ENCODE data around the gene ANKS1A. TPM values are rescaled to one million over a fixed set of nuclear protein-coding genes. Genes with fewer than 3 reads are reported as not detected.

Gene ANKS1A
- total and polyA plus RNA-seq, 10 donors, result 5.1 to 68.9 (median 45.6) TPM

DNA sequence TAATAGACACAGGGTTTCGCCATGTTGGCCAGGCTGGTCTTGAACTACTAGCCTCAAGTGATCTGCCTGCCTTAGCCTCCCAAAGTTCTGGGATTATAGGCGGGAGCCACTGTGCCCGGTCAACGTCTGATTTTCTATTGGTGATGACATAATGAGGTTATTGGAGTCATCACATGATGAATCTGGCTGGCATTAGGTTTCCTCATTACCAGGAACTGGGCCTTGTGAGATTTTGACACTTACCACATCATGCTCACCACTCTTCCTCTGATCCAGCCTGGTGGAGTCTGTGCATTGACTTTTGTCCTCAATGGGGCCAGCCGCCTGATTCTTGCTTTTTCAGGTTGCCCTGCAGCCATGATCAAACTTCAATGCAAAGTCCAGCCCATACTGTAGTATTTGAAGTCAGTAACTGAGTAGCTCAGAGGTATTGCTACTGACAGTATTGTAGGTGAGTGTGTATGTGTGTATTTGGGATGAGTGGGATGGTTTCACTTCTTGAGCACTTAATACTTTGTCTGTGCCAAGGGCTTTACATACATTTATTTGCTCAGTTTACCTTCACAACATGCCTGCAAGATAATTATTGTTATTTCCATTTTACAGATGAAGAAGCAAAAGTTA lies 16.0 kb downstream of the ANKS1A start:
- H3K27ac ChIP-seq, result peak overlapping the region in 1 of 8 donors; percentile 2
- intact Hi-C loops (cut with DNase I; ENCODE audit: low total_unique reads), result no loop called here
- WGBS, 5 donors, result 75 to 87% (median 80%) methylated on average over 5 of the region's 5 CpGs
- no peak for DNase-seq
- no peak overlapping the region for H3K4me3 ChIP-seq
- H3K4me1 ChIP-seq, result peaks cover 0 to 49% (median 8%) of the 10 kb centered on the region in 6 donors
- H3K9me3 ChIP-seq, result no peaks in the 10 kb centered on the region
- H3K27me3 ChIP-seq (replicated peaks in 1 of 7), result no peaks in the 10 kb centered on the region
- no peak for TF ChIP-seq POLR2AphosphoS5 (IDR thresholded peaks at IDR 0.05)
- TF ChIP-seq POLR2A (IDR thresholded peaks at IDR 0.05), result no peak
- no peak for TF ChIP-seq CTCF (IDR thresholded peaks at IDR 0.05 in 8 of 11, conservative IDR thresholded peaks at IDR 0.05 in 3 of 11)
- peaks cover 0 to 29% (median 0%) of the 10 kb centered on the region in 6 donors for H3K36me3 ChIP-seq

DNA sequence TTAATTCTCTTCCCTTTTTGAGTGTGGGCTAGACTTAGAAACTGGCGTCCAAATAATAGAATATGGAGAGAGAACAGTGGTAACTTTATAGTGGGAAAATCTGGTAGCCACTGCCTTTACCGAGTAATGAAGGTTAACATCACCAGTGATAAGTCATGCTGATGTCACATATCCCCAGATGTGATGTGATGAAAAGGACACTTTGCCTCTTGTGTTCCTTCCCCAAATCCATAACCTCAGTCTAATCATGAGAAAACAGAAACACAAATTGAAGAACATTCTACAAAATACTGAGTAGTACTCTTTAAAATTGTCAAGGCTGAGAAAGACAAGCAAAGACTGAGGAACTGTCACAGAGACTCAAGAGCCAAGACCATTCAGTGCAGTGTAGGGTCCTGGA lies 17.8 kb downstream of the ANKS1A start:
- DNase-seq, result no peak
- no peak overlapping the region for H3K27ac ChIP-seq
- peaks cover 0 to 29% (median 0%) of the 10 kb centered on the region in 6 donors for H3K36me3 ChIP-seq
- TF ChIP-seq POLR2A (IDR thresholded peaks at IDR 0.05) (no peak), POLR2AphosphoS5 (IDR thresholded peaks at IDR 0.05) (no peak), CTCF (IDR thresholded peaks at IDR 0.05 in 8 of 11, conservative IDR thresholded peaks at IDR 0.05 in 3 of 11) (no peak)
- no peak overlapping the region for H3K4me3 ChIP-seq
- intact Hi-C loops (cut with DNase I; ENCODE audit: low total_unique reads), result no loop called here
- WGBS, 5 donors, result 95 to 99% (median 96%) methylated on average over 2 of the region's 2 CpGs
- H3K4me1 ChIP-seq, result peaks cover 2 to 56% (median 12%) of the 10 kb centered on the region in 6 donors
- H3K27me3 ChIP-seq (replicated peaks in 1 of 7), result no peaks in the 10 kb centered on the region
- H3K9me3 ChIP-seq, result no peaks in the 10 kb centered on the region

DNA sequence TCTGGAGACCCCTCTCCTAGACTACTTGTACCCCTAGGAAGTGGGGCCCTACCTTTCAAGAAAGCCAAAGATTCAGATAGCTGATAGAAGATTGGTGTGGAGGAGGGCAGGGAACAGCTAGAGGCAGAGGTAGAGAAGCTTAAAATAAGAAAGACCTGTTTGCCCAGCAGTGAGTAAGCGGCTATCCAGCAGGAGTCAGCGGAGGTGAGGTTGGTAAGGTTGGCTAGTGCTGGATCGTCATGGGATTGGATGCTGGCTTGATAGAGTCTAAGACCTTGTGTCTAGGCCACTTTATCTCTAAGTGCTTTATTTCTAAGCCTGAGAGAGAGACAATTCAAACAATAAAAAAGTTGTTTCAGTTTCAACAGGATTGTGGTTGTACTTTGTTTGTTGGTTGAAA lies 19.1 kb downstream of the ANKS1A start:
- Histone ChIP-seq H3K4me3 (no peak overlapping the region), H3K9me3 (no peaks in the 10 kb centered on the region), H3K36me3 (peaks cover 0 to 26% (median 0%) of the 10 kb centered on the region in 6 donors), H3K27ac (no peak overlapping the region), H3K27me3 (replicated peaks in 1 of 7) (no peaks in the 10 kb centered on the region), H3K4me1 (peaks cover 14 to 67% (median 26%) of the 10 kb centered on the region in 6 donors)
- no peak for DNase-seq
- WGBS, 5 donors, result 95 to 100% (median 97%) methylated on average over 3 of the region's 3 CpGs
- intact Hi-C loops (cut with DNase I; ENCODE audit: low total_unique reads), result no loop called here
- TF ChIP-seq POLR2A (IDR thresholded peaks at IDR 0.05) (no peak), CTCF (IDR thresholded peaks at IDR 0.05 in 8 of 11, conservative IDR thresholded peaks at IDR 0.05 in 3 of 11) (no peak), POLR2AphosphoS5 (IDR thresholded peaks at IDR 0.05) (no peak)

DNA sequence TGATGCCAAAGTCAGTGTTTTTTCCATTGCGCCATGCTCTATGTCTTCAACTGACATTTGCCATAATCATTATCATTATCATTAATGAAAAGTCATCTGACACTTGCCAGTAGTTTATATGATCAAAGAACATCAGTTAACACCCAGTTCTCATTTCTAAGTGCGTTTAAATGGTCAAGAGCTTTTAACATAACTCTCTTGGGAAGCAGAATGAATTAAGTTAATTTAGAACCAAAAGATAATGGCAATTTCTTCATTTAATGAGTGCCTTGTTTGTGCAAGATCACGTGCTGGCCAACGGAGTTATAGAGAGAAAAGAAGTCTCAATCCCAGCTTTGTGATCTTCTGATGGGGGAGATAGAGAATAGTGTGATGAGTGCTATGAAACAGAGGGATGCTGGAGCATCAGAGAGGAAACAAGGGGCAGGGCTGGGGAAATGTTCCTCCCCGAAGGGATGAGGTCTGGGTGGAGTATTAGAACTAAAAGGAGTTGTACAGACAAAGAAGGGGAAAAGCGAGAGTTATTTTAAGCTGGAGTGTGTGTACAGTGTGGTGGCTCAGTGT lies 20.3 kb downstream of the ANKS1A start:
- TF ChIP-seq CTCF (IDR thresholded peaks at IDR 0.05 in 8 of 11, conservative IDR thresholded peaks at IDR 0.05 in 3 of 11) (no peak), POLR2A (IDR thresholded peaks at IDR 0.05) (no peak), POLR2AphosphoS5 (IDR thresholded peaks at IDR 0.05) (no peak)
- Histone ChIP-seq H3K4me3 (no peak overlapping the region), H3K27ac (no peak overlapping the region), H3K4me1 (peaks cover 14 to 77% (median 28%) of the 10 kb centered on the region in 6 donors), H3K27me3 (replicated peaks in 1 of 7) (no peaks in the 10 kb centered on the region), H3K9me3 (no peaks in the 10 kb centered on the region), H3K36me3 (peaks cover 0 to 19% (median 0%) of the 10 kb centered on the region in 6 donors)
- intact Hi-C loops (cut with DNase I; ENCODE audit: low total_unique reads), result no loop called here
- no peak for DNase-seq
- WGBS, 5 donors, result 89 to 95% (median 91%) methylated on average over 6 of the region's 6 CpGs
